NCI-H2171 treated with DMSO at 0.1 percent for 48 hours (cell line): Measurements from ENCODE around the gene GALNT1.
A peak's percentile ranks its signal among the peaks of the same experiment; 100 is the strongest.

ENCODE experiments used
- DNase-seq: peaks from one replicate; lab custom pipeline; 2025; lab: John Stamatoyannopoulos, UW

Gene GALNT1

GRCh38 chr18:35680139-35680551 lies 98.6 kb downstream of the GALNT1 start:
- no peak for DNase-seq

- DNase-seq, result no peak
Measured at GRCh38 chr18:35682281-35682867, 100.8 kb downstream of the GALNT1 start.

- DNase-seq, result no peak
Measured at GRCh38 chr18:35683021-35683420, 101.5 kb downstream of the GALNT1 start.

- no peak for DNase-seq
Measured at GRCh38 chr18:35688757-35689156, 107.2 kb downstream of the GALNT1 start.

DNA sequence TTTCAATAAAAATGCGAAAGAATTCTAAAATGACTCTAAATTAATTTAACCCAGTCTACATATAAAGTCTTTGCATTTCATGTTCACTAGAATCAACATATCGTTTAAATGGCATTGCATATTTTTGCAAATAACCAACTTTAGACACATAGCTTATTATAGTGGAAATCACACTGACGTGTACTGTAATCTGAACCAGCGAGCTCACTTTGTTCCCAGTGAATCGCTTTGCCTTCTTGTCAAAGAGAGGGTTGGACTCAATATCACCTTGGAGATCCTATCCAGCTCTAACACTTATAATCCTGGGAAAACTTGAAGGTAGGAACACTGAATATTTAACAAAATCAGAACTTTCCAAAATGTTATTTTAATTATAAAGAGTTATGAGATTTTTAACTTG lies 108.2 kb downstream of the GALNT1 start:
- no peak for DNase-seq

DNA sequence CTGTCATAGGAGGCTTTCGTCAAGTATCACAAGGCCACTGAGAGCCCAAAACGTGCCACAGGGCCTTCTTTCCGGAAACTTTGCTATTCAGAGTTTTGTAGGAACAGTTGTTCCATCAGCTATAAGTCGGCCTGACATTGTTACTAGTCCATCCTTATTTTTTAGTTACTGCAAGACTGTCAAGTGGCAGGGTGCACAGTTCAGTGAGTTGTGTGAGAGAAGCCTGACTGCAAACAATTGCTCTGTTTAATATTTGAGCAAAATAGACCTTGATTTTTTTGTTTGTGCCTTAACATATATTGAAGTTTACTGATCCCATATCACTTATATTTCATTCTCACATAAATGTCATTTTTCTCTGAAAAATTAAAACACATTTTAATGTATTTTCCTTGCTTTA lies 110.1 kb downstream of the GALNT1 start:
- no peak for DNase-seq

GRCh38 chr18:35692866-35693265 lies 111.3 kb downstream of the GALNT1 start:
- no peak for DNase-seq

GRCh38 chr18:35693829-35694228 lies 112.3 kb downstream of the GALNT1 start:
- no peak for DNase-seq

DNA sequence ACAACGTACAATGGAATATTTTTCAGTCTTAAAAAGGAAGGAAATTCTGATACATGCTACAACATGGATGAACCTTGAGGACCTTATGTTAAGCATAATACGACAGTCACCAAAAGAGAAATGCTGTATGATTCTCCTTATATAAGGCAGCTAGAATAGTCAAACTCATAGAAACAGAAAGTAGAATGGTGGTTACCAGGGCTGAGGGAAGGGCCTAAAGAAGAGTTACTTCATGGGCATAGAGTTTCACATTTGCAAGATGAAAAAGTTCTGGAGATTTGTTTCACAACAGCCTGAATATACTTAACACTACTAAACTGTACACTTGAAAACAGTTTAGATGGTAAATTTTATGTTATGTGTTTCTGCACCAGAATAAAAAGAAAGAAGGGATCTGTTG lies 113.3 kb downstream of the GALNT1 start:
- peak; percentile 36 for DNase-seq

GRCh38 chr18:35695384-35695783 lies 113.8 kb downstream of the GALNT1 start:
- peak; percentile 88 for DNase-seq

DNA sequence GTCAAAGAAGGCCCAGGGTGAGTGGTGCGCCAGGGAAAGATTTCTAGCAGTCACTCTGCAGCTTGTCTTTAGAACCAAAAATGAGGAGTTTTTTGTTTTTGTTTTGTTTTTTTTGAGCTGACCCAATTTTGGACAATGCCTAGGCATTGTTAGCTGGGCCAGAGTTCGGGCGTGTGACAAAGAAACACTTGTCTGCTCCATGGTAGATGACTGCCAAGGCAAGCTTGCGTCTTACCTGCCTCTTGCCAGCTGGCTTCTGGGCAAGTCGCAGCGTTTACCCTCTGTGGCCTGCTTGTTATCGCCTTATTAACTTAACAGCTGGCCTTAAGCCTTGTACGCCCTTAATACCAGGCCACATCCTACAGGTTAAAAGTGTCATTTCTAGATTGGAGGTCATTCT lies 114.3 kb downstream of the GALNT1 start:
- DNase-seq, result peak; percentile 77

DNA sequence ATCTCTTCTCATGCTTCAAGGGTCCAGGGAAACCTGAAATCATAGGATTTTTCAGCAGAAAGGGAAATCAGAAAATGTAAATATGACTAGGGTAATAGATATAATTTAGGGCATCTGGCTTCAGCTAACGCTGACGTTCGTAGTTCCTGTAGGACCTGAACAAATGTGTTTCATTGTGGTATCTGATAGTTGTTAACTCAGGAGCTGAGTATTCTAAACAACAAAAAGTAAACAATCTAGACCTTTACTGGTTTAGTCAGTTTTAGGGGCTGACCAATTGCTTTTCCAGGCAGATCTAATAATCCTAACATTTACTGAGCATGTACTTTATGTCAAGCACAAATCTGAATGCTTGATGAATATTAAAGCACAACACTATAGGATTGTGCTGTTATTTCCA lies 114.8 kb downstream of the GALNT1 start:
- DNase-seq, result no peak

DNA sequence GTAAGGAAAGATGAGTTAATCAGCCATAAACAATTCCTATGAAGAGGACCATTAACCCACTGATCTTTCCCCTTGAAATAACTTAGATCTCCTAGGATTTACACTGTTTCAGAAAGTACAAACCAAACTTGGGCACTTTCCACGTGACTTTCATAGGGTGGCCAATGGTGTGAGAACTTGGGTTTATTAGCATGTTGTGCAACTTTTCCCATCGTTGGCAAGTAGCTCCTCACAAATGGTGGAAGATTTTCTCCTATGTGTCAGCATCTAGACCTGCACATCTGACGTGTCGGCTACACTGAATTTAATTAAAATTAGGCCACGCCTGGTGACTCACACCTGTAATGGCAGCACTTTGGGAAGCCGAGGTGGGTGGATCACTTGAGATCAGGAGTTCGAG lies 116.3 kb downstream of the GALNT1 start:
- DNase-seq, result no peak

DNA sequence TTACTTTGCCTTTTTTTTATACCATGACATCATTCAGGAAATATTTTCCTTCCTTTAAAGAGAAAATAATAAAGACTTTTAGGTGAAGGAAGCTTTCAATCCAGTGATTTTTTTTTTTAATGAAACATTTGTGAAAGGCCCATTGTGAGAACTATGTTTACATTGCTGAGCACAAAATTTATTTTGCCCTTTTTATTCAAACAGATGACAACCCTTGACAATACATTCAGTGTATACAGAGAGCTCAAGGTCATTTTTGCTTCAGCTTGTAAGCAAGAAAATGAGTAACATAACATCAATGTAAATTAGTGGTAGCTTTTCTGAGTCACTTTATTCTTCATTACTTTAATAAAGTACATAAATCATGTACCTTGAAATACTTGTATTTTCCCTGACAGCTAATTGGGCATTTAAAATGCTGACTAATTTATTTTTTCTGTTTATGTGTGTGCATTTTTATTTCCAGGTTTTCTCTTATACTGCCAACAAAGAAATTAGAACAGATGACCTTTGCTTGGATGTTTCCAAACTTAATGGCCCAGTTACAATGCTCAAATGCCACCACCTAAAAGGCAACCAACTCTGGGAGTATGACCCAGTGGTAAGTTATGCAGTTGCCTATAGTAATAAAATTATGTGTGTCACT lies 121.6 kb downstream of the GALNT1 start:
- DNase-seq, result no peak

- no peak for DNase-seq
Measured at GRCh38 chr18:35705988-35706387, 124.4 kb downstream of the GALNT1 start.

- no peak for DNase-seq
Measured at GRCh38 chr18:35707247-35707646, 125.7 kb downstream of the GALNT1 start.

DNA sequence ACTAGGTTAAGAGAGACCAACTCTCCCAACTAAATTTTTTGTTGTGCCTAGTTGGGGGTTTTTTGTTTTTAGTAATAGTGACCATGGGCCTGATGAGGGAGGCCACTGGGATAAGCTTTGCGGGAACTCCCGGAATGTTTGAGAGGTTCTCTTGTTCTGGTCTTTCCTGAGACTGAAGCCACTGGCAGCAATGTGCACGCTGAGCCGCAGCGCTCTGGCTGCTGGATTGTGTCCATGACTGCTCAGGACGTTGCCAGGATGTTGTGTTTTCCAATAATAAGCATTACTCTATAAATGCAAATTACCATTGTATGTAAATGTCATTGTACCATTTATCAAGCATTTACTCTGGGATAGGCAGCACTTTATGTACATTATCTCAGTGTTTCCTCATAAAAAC lies 126.1 kb downstream of the GALNT1 start:
- no peak for DNase-seq

- no peak for DNase-seq
Measured at GRCh38 chr18:35710581-35710980, 129.0 kb downstream of the GALNT1 start.

DNA sequence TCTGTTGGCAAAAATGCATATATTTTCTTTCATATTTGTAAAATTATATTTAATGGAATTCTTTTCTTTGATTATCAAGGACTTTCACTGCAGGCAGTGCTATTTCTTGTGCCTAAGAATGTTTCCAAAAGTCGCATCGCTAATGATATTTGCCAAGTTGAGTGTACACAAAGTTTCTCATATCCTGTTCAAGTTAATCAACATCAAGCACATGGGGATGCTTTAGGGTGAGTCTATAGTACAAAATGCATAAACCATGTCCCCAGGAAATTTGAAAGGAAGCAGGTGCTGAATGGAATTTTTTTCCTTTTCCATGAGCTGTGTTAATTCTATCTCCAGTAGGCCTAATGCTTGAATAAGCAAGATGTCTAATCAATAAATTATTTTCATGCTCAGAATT lies 129.7 kb downstream of the GALNT1 start:
- DNase-seq, result no peak

DNA sequence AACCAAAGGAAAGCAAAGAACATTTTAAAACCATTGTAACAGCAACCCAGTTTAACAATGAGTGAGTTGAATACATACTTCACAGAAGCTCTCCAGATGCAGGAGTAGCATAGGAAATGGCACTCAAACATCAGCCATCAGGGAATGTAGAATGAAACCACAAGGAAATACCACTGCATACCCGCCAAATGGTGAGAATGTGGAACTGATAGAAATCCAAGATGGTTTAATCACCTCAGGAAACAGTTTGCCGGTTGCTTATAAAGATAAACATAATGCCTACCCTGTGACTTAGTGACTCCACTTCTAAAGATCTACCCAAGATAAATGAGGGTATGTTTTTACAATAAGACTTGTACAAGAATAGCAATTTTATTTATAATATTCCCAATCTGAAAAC lies 132.0 kb downstream of the GALNT1 start:
- DNase-seq, result no peak

DNA sequence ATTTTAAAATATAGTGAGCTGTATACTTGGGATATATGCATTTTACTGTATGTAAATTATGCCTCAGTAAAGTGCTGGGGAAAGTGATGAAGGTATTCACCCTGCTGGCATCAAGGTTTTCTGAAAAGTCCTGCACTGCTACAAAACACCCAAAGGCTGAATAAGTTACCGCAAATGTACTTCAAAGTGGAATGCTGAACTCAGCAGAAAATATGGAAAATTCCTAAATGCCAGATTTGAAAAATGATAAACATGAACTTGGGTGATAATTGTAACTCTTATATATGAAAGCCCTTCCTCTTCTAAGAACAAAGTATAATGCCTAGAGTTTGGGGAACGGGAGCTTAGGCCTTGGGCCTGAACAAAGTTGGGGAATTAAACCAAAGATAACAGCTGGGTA lies 133.0 kb downstream of the GALNT1 start:
- DNase-seq, result no peak

DNA sequence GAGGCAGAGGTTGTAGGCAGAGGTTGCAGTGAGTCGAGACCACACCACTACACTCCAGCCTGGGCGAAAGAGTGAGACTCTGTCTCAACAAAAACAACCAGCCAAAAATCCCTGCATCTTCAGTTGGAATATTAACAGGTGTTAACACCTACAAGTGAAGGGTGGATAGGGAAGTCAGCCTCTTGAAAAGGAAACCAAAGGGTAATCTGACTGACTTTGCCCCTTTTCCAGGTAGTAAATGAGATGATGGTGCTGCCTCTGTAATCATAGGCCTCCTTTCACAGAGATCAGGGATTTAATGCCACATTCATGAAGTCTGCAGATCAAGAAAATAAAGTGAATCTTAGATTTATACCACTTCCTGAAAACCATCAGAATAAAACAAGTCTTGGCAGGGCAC lies 133.6 kb downstream of the GALNT1 start:
- no peak for DNase-seq

DNA sequence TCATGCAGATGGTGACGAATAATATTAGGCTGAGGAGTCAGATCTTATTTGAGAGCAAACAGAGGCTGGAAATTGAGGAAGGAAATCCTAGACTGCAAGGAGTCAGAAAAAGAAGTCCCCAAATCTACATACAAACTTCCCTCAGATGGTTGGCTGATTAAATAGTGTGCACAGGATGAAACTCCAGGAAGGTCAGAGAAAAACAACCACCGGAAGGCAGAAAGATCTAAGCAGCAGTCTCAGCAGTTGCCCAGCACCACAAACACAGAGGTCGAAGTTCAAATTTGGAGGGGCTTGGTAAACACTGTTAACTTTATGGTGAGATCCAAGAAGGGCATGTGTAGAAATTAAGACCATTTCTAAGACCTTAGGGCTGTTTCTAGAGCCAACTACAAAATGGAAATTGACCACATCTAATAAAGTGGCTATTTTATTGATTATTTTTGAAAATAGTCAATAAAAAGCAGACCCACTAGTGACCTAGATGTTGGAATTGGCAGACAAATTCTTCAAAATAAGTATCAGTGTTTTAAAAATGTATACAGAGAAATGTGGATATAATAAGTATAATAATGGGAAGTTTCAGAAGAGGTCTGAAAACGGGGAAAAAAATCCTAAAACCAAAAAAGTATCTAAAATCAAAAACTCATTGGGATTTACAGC lies 134.8 kb downstream of the GALNT1 start:
- peak; percentile 7 for DNase-seq

- DNase-seq, result no peak
Measured at GRCh38 chr18:35717182-35717581, 135.6 kb downstream of the GALNT1 start.
